SKM-1 (cell line): ENCODE results near the gene HOMER2.
A peak's percentile ranks its signal among the peaks of the same experiment; 100 is the strongest.
"Not testable (repeated sequence)": the region's sequence is repeated elsewhere in the genome, so short reads cannot be mapped to it uniquely, and the experiment has no call there.

ENCODE experiments used
- DNase-seq: peaks from one replicate; lab custom pipeline; 2025; ENCODE audit not compliant: unreplicated experiment; lab: John Stamatoyannopoulos, UW

Gene HOMER2

GRCh38 chr15:82952158-82953081, at the start of gene HOMER2:
HOMER2 (minus strand) TSS chr15:82952720; CDS start chr15:82952535, 185 bp downstream.
- no peak for DNase-seq

- DNase-seq: not testable (repeated sequence)
These were observed 48.1 kb upstream of the HOMER2 start for GRCh38 chr15:83000672-83001031.

GRCh38 chr15:82999905-83000671, 47.6 kb upstream of the HOMER2 start:
- peak; percentile 9 for DNase-seq

GRCh38 chr15:82999426-82999825, 46.9 kb upstream of the HOMER2 start:
- no peak for DNase-seq

- no peak for DNase-seq
These were observed 43.4 kb upstream of the HOMER2 start for GRCh38 chr15:82995938-82996337.

- DNase-seq: no peak
These were observed 42.6 kb upstream of the HOMER2 start for GRCh38 chr15:82995076-82995475.

GRCh38 chr15:82993144-82993543, 40.6 kb upstream of the HOMER2 start:
- DNase-seq: no peak

- DNase-seq: no peak
These were observed 40.0 kb upstream of the HOMER2 start for GRCh38 chr15:82992436-82992998.

GRCh38 chr15:82986442-82986780, 33.9 kb upstream of the HOMER2 start:
- no peak for DNase-seq

GRCh38 chr15:82985688-82986441, 33.3 kb upstream of the HOMER2 start, which contains the start of gene RAMAC:
RAMAC (plus strand) TSS chr15:82986210; CDS start chr15:82989019, 2,809 bp downstream.
- peak; percentile 94 for DNase-seq

- no peak for DNase-seq
These were observed 28.5 kb upstream of the HOMER2 start for GRCh38 chr15:82980981-82981380.

- no peak for DNase-seq
These were observed 27.2 kb upstream of the HOMER2 start for GRCh38 chr15:82979726-82980125.

GRCh38 chr15:82978438-82978837, 25.9 kb upstream of the HOMER2 start:
- DNase-seq: no peak

- no peak for DNase-seq
These were observed 24.6 kb upstream of the HOMER2 start for GRCh38 chr15:82977076-82977475.

- no peak for DNase-seq
These were observed 20.5 kb upstream of the HOMER2 start for GRCh38 chr15:82972990-82973389.

GRCh38 chr15:82971218-82971984, 18.9 kb upstream of the HOMER2 start:
- DNase-seq: no peak

GRCh38 chr15:82970696-82971095, 18.2 kb upstream of the HOMER2 start:
- no peak for DNase-seq

GRCh38 chr15:82970078-82970686, 17.7 kb upstream of the HOMER2 start:
- DNase-seq: no peak

- no peak for DNase-seq
These were observed 16.8 kb upstream of the HOMER2 start for GRCh38 chr15:82969353-82969752.

GRCh38 chr15:82968066-82968465, 15.5 kb upstream of the HOMER2 start:
- DNase-seq: no peak
